Measurements from ENCODE around the gene JKAMP. TPM values are rescaled to one million over a fixed set of nuclear protein-coding genes. Genes with fewer than 3 reads are reported as not detected.

Gene JKAMP
- total RNA-seq, 5 donors from 2014 or later (not counting 1 experiment from before 2014, with no cell fraction given) = 13.8 to 27.0 (median 22.0) TPM

- Histone ChIP-seq H3K4me1 (ENCODE audit: control insufficient read depth in 1 of 2, extremely low read depth in 1 of 2, insufficient read depth in 2 of 2, low read length in 2 of 2) (no peaks in the 10 kb centered on the region), H3K36me3 (ENCODE audit: control insufficient read depth in 2 of 2, extremely low read depth in 1 of 2, insufficient read depth in 1 of 2, low read length in 1 of 2) (no peaks in the 10 kb centered on the region), H3K27ac (ENCODE audit: low read length) (no peak overlapping the region), H3K4me3 (ENCODE audit: control insufficient read depth in 1 of 2, extremely low read depth in 1 of 2, low read length in 1 of 2) (no peak overlapping the region), H3K9me3 (no peaks in the 10 kb centered on the region), H3K27me3 (replicated peaks in 1 of 2; ENCODE audit: control insufficient read depth in 2 of 2, extremely low read depth in 1 of 2, insufficient read depth in 2 of 2, low read length in 1 of 2) (peaks cover 0 to 9% of the 10 kb centered on the region in 2 experiments)
- Mint-ChIP-seq H3K27ac (no peak overlapping the region), H3K4me1 (no peaks in the 10 kb centered on the region), H3K4me3 (no peak overlapping the region), H3K27me3 (peaks cover 10 to 15% of the 10 kb centered on the region in 2 donors), H3K9me3 (no peaks in the 10 kb centered on the region), H3K36me3 (no peaks in the 10 kb centered on the region)
- ChIA-PET POLR2A (interaction anchor here in 1 of 2 donors (0.6 to 0.7 kb wide), 2 partner anchors 11 to 106 kb away, joined by 3 to 7 read pairs; no protein-coding TSS in a partner anchor), CTCF (no interaction called here)
- DNase-seq (no peak), ATAC-seq (replicated peaks in 1 of 4) (no peak)
- WGBS (ENCODE audit: insufficient coverage) = 67% methylated on average over 1 of the region's 1 CpG
These were observed 56.5 kb downstream of the JKAMP start for GRCh38 chr14:59540852-59541251.

- Mint-ChIP-seq H3K27me3 (peaks cover 5 to 15% of the 10 kb centered on the region in 2 donors), H3K4me1 (no peaks in the 10 kb centered on the region), H3K27ac (no peak overlapping the region), H3K36me3 (no peaks in the 10 kb centered on the region), H3K9me3 (no peaks in the 10 kb centered on the region), H3K4me3 (no peak overlapping the region)
- DNase-seq = no peak
- no peaks in the 10 kb centered on the region for H3K36me3 ChIP-seq (ENCODE audit: control insufficient read depth in 2 of 2, extremely low read depth in 1 of 2, insufficient read depth in 1 of 2, low read length in 1 of 2)
- no peak overlapping the region for H3K4me3 ChIP-seq (ENCODE audit: control insufficient read depth in 1 of 2, extremely low read depth in 1 of 2, low read length in 1 of 2)
- ATAC-seq (replicated peaks in 1 of 4) = no peak
- H3K9me3 ChIP-seq = no peaks in the 10 kb centered on the region
- no peak overlapping the region for H3K27ac ChIP-seq (ENCODE audit: low read length)
- H3K27me3 ChIP-seq (replicated peaks in 1 of 2; ENCODE audit: control insufficient read depth in 2 of 2, extremely low read depth in 1 of 2, insufficient read depth in 2 of 2, low read length in 1 of 2) = peaks cover 0 to 9% of the 10 kb centered on the region in 2 experiments
- no peaks in the 10 kb centered on the region for H3K4me1 ChIP-seq (ENCODE audit: control insufficient read depth in 1 of 2, extremely low read depth in 1 of 2, insufficient read depth in 2 of 2, low read length in 2 of 2)
- POLR2A ChIA-PET = no interaction called here
- WGBS (ENCODE audit: insufficient coverage) = no CpG with 5 or more reads among the region's 2 CpGs
- CTCF ChIA-PET = no interaction called here
These were observed 57.4 kb downstream of the JKAMP start for GRCh38 chr14:59541731-59542130.

GRCh38 chr14:59543873-59544272, 59.6 kb downstream of the JKAMP start:
- Mint-ChIP-seq H3K36me3 (no peaks in the 10 kb centered on the region), H3K4me1 (no peaks in the 10 kb centered on the region), H3K4me3 (no peak overlapping the region), H3K27ac (no peak overlapping the region), H3K27me3 (peaks cover 9 to 24% of the 10 kb centered on the region in 2 donors), H3K9me3 (no peaks in the 10 kb centered on the region)
- Histone ChIP-seq H3K36me3 (ENCODE audit: control insufficient read depth in 2 of 2, extremely low read depth in 1 of 2, insufficient read depth in 1 of 2, low read length in 1 of 2) (no peaks in the 10 kb centered on the region), H3K4me1 (ENCODE audit: control insufficient read depth in 1 of 2, extremely low read depth in 1 of 2, insufficient read depth in 2 of 2, low read length in 2 of 2) (no peaks in the 10 kb centered on the region), H3K9me3 (no peaks in the 10 kb centered on the region), H3K27me3 (replicated peaks in 1 of 2; ENCODE audit: control insufficient read depth in 2 of 2, extremely low read depth in 1 of 2, insufficient read depth in 2 of 2, low read length in 1 of 2) (peaks cover 0 to 9% of the 10 kb centered on the region in 2 experiments), H3K27ac (ENCODE audit: low read length) (no peak overlapping the region), H3K4me3 (ENCODE audit: control insufficient read depth in 1 of 2, extremely low read depth in 1 of 2, low read length in 1 of 2) (no peak overlapping the region)
- ChIA-PET CTCF (no interaction called here), POLR2A (no interaction called here)
- ATAC-seq (replicated peaks in 1 of 4) (no peak), DNase-seq (no peak)
- WGBS (ENCODE audit: insufficient coverage) = 91% methylated on average over 5 of the region's 7 CpGs

GRCh38 chr14:59547310-59547709, 63.0 kb downstream of the JKAMP start:
- Histone ChIP-seq H3K27ac (ENCODE audit: low read length) (no peak overlapping the region), H3K4me1 (ENCODE audit: control insufficient read depth in 1 of 2, extremely low read depth in 1 of 2, insufficient read depth in 2 of 2, low read length in 2 of 2) (no peaks in the 10 kb centered on the region), H3K4me3 (ENCODE audit: control insufficient read depth in 1 of 2, extremely low read depth in 1 of 2, low read length in 1 of 2) (no peak overlapping the region), H3K27me3 (replicated peaks in 1 of 2; ENCODE audit: control insufficient read depth in 2 of 2, extremely low read depth in 1 of 2, insufficient read depth in 2 of 2, low read length in 1 of 2) (peaks cover 0 to 10% of the 10 kb centered on the region in 2 experiments), H3K9me3 (no peaks in the 10 kb centered on the region), H3K36me3 (ENCODE audit: control insufficient read depth in 2 of 2, extremely low read depth in 1 of 2, insufficient read depth in 1 of 2, low read length in 1 of 2) (no peaks in the 10 kb centered on the region)
- H3K4me1 Mint-ChIP-seq = no peaks in the 10 kb centered on the region
- ATAC-seq (replicated peaks in 1 of 4) (no peak), DNase-seq (no peak)
- no peak overlapping the region for H3K27ac Mint-ChIP-seq
- H3K9me3 Mint-ChIP-seq = peaks cover 0 to 3% (median 0%) of the 10 kb centered on the region in 3 donors
- peaks cover 9 to 23% of the 10 kb centered on the region in 2 donors for H3K27me3 Mint-ChIP-seq
- ChIA-PET POLR2A (no interaction called here), CTCF (no interaction called here)
- WGBS (ENCODE audit: insufficient coverage) = no CpG with 5 or more reads among the region's 2 CpGs
- no peak overlapping the region for H3K4me3 Mint-ChIP-seq
- H3K36me3 Mint-ChIP-seq = no peaks in the 10 kb centered on the region

Other genes starting within 250 kb of the JKAMP start
- gene GPR135, start 19.1 kb upstream of the JKAMP start, total RNA-seq = 1 to 10 TPM; 1.8 to 2.4 (median 2.1) TPM
- gene L3HYPDH, start 109 bp upstream of the JKAMP start, total RNA-seq = 10 to 100 TPM; 19.5 to 53.6 (median 40.5) TPM
- not detected for gene CCDC175, start 92.3 kb downstream of the JKAMP start, total RNA-seq

Data from T-cell (primary cell).